OCI-LY3 (cell line): ENCODE data around the gene LAMA1.

Experiments used
- H2AFZ ChIP-seq: fragments of 200-600, 300-600 bp; shearing (Covaris generic); 2 replicates; pipeline ENCODE4 v1.6.0; 2014; ENCODE audit warnings: antibody characterized with exemption, low read depth, low read length
- H3K27ac ChIP-seq: fragments of 200-600, 300-600 bp; sonication (generic); 2 replicates; pipeline ENCODE4 v1.5.1; 2014; ENCODE audit warnings: mild to moderate bottlenecking, low read length, moderate library complexity, mixed read lengths
- H3K27me3 ChIP-seq: fragments of 200-600, 300-600 bp; sonication (generic); 2 replicates; pipeline ENCODE4 v1.6.1; 2014; ENCODE audit warnings: low read depth, low read length, mixed read lengths
- H3K36me3 ChIP-seq: fragments of 200-600, 300-600 bp; sonication (generic); replicated peaks from 2 replicates; pipeline ENCODE3; 2014; ENCODE audit warnings: low read depth, low read length, mixed read lengths
- H3K4me1 ChIP-seq: fragments of 300-600, 200-600 bp; sonication (generic); 2 replicates; pipeline ENCODE4 v1.6.1; 2014; ENCODE audit warnings: low read length, mixed read lengths
- H3K4me2 ChIP-seq: fragments of 200-600, 300-600 bp; sonication (generic); 2 replicates; pipeline ENCODE4 v1.6.1; 2014; ENCODE audit warnings: low read length, mixed read lengths
- H3K4me3 ChIP-seq: fragments of 300-600, 200-600 bp; sonication (generic); 2 replicates; pipeline ENCODE4 v1.5.1; 2014; ENCODE audit warnings: antibody characterized with exemption, mild to moderate bottlenecking, low read length, moderate library complexity
- H3K79me2 ChIP-seq: fragments of 300-600, 200-600 bp; shearing (Covaris generic); 2 replicates; pipeline ENCODE4 v1.6.1; 2014; ENCODE audit warnings: mild to moderate bottlenecking, low read length, mixed read lengths
- H3K9ac ChIP-seq: fragments of 300-600, 200-600 bp; shearing (Covaris generic); 2 replicates; pipeline ENCODE4 v1.6.0; 2014; ENCODE audit warnings: mild to moderate bottlenecking, low read length, moderate library complexity
- H3K9me3 ChIP-seq: fragments of 200-600, 300-600 bp; shearing (Covaris generic); 2 replicates; pipeline ENCODE4 v1.6.1; 2014; ENCODE audit warnings: low read length, mixed read lengths; ENCODE audit not compliant: insufficient read depth
- H4K20me1 ChIP-seq: fragments of 200-600, 300-600 bp; sonication (generic); 2 replicates; pipeline ENCODE4 v1.6.1; 2016; ENCODE audit warnings: low read length, mixed read lengths; ENCODE audit not compliant: insufficient read depth
- CTCF ChIP-seq: fragments of 200-600, 300-600 bp; sonication (generic); IDR thresholded peaks from 2 replicates; pipeline ENCODE4 v1.5.1; 2014; ENCODE audit warnings: antibody characterized with exemption, low read length, low read depth
- EZH2phosphoT487 ChIP-seq: fragments of 200-600 bp; shearing (Covaris generic); IDR thresholded peaks from 2 replicates; pipeline ENCODE4 v1.6.1; 2018; ENCODE audit warnings: antibody characterized with exemption, mixed run types, low read depth

LAMA1 gene

GRCh38 chr18:6934859-6935258, 182.7 kb downstream of the LAMA1 start:
- no peaks in the 10 kb centered on the region for H3K9me3 ChIP-seq
- H4K20me1 ChIP-seq, result no peaks in the 10 kb centered on the region
- no peak for TF ChIP-seq EZH2phosphoT487
- TF ChIP-seq CTCF, result no peak
- no peaks in the 10 kb centered on the region for H3K27me3 ChIP-seq
- H3K4me2 ChIP-seq, result no peak overlapping the region
- H3K4me3 ChIP-seq, result no peak overlapping the region
- H3K36me3 ChIP-seq, result no peaks in the 10 kb centered on the region
- H3K79me2 ChIP-seq, result no peaks in the 10 kb centered on the region
- H3K9ac ChIP-seq, result no peak overlapping the region
- no peak overlapping the region for H3K27ac ChIP-seq
- no peak overlapping the region for H2AFZ ChIP-seq
- H3K4me1 ChIP-seq, result no peaks in the 10 kb centered on the region

GRCh38 chr18:6929370-6930102, 188.1 kb downstream of the LAMA1 start:
- TF ChIP-seq EZH2phosphoT487 (no peak), CTCF (no peak)
- Histone ChIP-seq H3K4me3 (no peak overlapping the region), H3K9ac (no peak overlapping the region), H3K4me1 (no peaks in the 10 kb centered on the region), H2AFZ (no peak overlapping the region), H3K27ac (no peak overlapping the region), H3K79me2 (no peaks in the 10 kb centered on the region), H4K20me1 (no peaks in the 10 kb centered on the region), H3K4me2 (no peak overlapping the region), H3K36me3 (no peaks in the 10 kb centered on the region), H3K9me3 (no peaks in the 10 kb centered on the region), H3K27me3 (no peaks in the 10 kb centered on the region)

- H2AFZ ChIP-seq, result no peak overlapping the region
- no peaks in the 10 kb centered on the region for H4K20me1 ChIP-seq
- H3K4me2 ChIP-seq, result no peak overlapping the region
- H3K36me3 ChIP-seq, result no peaks in the 10 kb centered on the region
- H3K79me2 ChIP-seq, result no peaks in the 10 kb centered on the region
- H3K27me3 ChIP-seq, result no peaks in the 10 kb centered on the region
- H3K4me3 ChIP-seq, result no peak overlapping the region
- H3K9me3 ChIP-seq, result no peaks in the 10 kb centered on the region
- no peak for TF ChIP-seq CTCF
- H3K4me1 ChIP-seq, result no peaks in the 10 kb centered on the region
- no peak overlapping the region for H3K27ac ChIP-seq
- H3K9ac ChIP-seq, result no peak overlapping the region
Measured at GRCh38 chr18:6928359-6928758, 189.2 kb downstream of the LAMA1 start.

- no peaks in the 10 kb centered on the region for H3K36me3 ChIP-seq
- H3K27me3 ChIP-seq, result no peaks in the 10 kb centered on the region
- no peaks in the 10 kb centered on the region for H3K79me2 ChIP-seq
- no peak overlapping the region for H3K27ac ChIP-seq
- no peak for TF ChIP-seq EZH2phosphoT487
- TF ChIP-seq CTCF, result no peak
- H3K4me2 ChIP-seq, result no peak overlapping the region
- H4K20me1 ChIP-seq, result no peaks in the 10 kb centered on the region
- no peaks in the 10 kb centered on the region for H3K9me3 ChIP-seq
- H3K9ac ChIP-seq, result no peak overlapping the region
- H3K4me1 ChIP-seq, result no peaks in the 10 kb centered on the region
- no peak overlapping the region for H2AFZ ChIP-seq
- H3K4me3 ChIP-seq, result no peak overlapping the region
Measured at GRCh38 chr18:6927153-6927552, 190.4 kb downstream of the LAMA1 start.
